Neural cell (in vitro differentiated cells): Measurements from ENCODE around the gene TADA2A.

Experiments used
- CTCF ChIP-seq: fragments of 450-650 bp; IDR thresholded peaks from 2 replicates; pipeline ENCODE4 v1.5.1; 2014; ENCODE audit warnings: antibody characterized with exemption, mild to moderate bottlenecking, moderate library complexity; ENCODE audit not compliant: poor library complexity, severe bottlenecking
- EZH2 ChIP-seq: fragments of 200-600, 300-800 bp; shearing (Covaris generic), sonication (generic); IDR thresholded peaks from 2 replicates; pipeline ENCODE4 v1.6.1; 2014; ENCODE audit warnings: antibody characterized with exemption, low read length, borderline replicate concordance, mild to moderate bottlenecking; ENCODE audit not compliant: insufficient read depth, poor library complexity, severe bottlenecking
- MXI1 ChIP-seq: fragments of 450-650 bp; conservative IDR thresholded peaks from 2 replicates; pipeline ENCODE4 v1.6.1; 2014; ENCODE audit warnings: antibody characterized with exemption, mild to moderate bottlenecking; ENCODE audit not compliant: poor library complexity, severe bottlenecking
- RAD21 ChIP-seq: fragments of 450-650 bp; conservative IDR thresholded peaks from 2 replicates; pipeline ENCODE4 v1.6.1; 2014; ENCODE audit warnings: antibody characterized with exemption, mild to moderate bottlenecking, moderate library complexity
- REST ChIP-seq: IDR thresholded peaks from 2 replicates; pipeline ENCODE4 v1.6.1; 2012; ENCODE audit warnings: borderline replicate concordance

GRCh38 chr17:37520174-37520573 lies 113.5 kb downstream of the TADA2A start:
- TF ChIP-seq EZH2 (no peak), CTCF (no peak), REST (no peak), MXI1 (no peak), RAD21 (no peak)
